NCI-H524 (cell line): Measurements from ENCODE around the gene ZNF385C.

Experiments used
- DNase-seq, 2 experiments: peaks; one replicate each; lab custom pipeline; 2025; lab: John Stamatoyannopoulos, UW

The ZNF385C gene

GRCh38 chr17:42107597-42108576 lies 9.6 kb upstream of the ZNF385C start:
- peak; percentile 90 to 96 for DNase-seq

DNA sequence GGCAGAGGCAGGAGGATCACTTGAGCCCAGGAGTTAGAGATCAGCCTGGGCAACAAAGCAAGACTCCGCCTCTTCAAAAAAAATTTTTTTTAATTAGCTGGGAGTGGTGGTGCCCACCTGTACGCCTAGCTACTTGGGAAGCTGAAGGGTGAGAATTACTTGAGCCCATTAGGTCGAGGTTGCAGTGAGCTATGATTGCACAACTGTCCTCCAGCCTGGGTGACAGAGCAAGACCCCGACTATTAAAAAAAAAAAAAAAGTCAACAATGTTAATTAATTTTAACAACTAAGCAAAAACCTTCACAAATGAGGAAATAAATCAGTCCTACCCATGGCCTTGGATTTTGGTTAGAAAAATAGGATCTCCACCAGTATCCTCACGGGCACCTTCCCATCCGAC lies 8.9 kb upstream of the ZNF385C start:
- no peak for DNase-seq

DNA sequence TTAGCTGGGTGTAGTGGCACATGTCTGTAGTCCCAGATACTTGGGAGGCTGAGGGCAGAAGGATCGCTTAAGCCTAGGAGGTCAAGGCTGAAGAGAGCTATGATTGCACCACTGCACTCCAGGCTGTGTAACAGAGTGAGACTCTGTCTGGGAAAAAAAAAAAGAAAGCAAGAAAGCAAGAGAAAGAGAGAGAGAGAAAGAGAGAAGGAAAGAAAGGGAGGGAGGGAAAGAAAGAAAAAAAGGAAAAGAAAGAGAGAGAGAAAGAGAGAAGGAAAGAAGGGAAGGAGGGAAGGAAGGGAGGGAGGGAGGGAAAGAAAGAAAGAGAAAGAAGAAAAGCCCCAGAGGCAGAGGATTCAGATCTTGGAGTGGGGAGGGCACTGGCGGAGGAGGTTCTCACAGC lies 7.7 kb upstream of the ZNF385C start:
- no peak for DNase-seq

GRCh38 chr17:42104264-42104663 lies 6.0 kb upstream of the ZNF385C start:
- no peak for DNase-seq

DNA sequence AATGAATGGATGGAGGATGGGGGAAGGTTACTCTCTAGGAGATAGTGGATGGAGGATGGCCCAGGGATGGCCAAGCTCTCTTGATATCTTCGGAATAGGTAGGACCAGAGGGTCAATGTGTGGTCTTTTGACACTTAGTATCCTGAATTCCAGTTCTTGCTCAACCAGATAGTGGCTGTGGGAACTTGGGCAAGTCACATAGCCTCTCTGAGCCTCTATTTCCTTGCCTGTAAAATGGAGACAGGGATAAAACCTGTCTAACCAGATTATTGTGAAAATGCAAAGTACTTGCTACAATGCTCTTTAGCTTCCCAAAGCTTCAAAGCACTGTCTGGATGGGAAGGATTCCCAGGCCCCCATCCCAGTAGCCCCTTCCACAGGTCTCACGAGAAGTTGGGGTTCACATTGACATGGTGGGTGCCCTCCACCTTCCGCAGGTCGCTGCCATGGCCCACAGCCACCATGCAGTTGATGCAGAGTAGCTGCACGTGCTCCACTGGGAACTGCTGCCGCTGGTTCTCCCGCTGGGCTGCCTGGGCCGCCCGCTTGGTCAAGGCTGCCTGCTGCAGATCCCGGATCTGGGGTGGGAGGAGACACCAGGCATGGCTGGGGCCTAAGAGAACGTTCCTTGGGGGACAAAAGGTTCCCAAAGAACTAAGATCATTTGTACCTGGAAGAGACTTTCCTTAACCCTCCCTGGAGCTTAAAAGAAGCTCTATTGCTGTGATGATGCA lies 5.1 kb upstream of the ZNF385C start:
- no peak for DNase-seq

GRCh38 chr17:42101513-42102292 lies 3.4 kb upstream of the ZNF385C start:
- DNase-seq: peak; percentile 18 to 61

GRCh38 chr17:42098730-42099399 lies 592 bp upstream of the ZNF385C start:
- DNase-seq: peak; percentile 71 to 89

DNA sequence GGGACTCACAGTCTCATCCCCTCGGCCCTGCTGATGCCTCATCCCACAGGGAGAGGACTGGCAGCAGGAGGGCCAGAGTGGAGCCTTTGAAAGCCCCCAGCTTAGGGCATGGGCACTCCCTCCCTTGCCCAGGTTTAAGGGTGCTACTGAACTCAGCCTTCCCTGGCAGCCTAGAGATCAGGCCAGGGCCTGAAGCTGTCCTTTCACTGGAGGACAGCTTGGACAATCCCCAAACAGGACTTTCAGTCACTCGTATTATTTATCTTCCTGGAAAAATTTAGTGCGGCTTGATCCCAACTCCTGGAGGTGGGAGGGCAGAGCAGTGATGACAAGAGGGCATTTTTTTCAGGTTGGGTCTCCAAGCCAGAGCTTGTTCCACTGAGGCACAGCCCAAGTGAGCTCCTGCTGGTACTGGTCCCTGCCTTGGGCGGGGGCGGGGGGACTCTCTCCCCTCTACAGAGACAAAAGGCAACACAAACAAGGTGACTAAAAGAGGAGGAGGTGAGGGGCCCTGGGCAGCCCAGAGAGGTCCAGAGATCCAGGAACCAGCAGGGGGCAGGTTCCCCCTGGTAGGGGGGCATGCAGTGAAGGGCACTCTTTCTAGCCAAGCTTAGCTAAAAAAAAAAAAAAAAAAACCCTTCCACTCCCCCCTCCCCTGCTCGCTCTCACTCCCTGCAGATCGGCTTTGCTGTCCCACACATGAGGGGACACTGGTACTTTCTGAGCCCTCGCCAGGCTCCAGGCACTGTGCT lies 1.7 kb downstream of the ZNF385C start:
- DNase-seq: no peak

GRCh38 chr17:42094375-42095069 lies 3.8 kb downstream of the ZNF385C start:
- DNase-seq: no peak

DNA sequence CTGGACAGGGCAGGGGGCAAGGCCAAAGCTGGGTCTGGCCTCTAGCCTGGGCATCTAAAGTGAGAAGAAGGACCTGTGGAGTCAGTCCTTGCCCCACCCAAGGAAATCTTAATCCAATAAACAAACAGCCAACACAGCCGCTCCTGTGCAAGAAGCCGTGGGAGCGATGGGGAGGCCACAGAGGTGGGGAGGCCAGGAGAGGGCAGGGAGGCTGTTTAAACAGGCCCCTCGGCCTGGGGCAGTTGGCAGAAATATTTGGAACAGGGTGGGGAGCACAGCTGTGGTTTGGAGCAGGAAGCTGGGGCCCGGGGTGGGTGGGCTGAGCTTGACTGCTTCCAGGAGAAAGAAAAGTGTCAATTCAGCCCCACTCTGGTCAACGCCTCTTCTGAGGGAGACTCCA lies 5.3 kb downstream of the ZNF385C start:
- no peak for DNase-seq

GRCh38 chr17:42090964-42091790 lies 7.1 kb downstream of the ZNF385C start:
- DNase-seq: no peak

GRCh38 chr17:42088736-42089135 lies 9.5 kb downstream of the ZNF385C start:
- no peak for DNase-seq

DNA sequence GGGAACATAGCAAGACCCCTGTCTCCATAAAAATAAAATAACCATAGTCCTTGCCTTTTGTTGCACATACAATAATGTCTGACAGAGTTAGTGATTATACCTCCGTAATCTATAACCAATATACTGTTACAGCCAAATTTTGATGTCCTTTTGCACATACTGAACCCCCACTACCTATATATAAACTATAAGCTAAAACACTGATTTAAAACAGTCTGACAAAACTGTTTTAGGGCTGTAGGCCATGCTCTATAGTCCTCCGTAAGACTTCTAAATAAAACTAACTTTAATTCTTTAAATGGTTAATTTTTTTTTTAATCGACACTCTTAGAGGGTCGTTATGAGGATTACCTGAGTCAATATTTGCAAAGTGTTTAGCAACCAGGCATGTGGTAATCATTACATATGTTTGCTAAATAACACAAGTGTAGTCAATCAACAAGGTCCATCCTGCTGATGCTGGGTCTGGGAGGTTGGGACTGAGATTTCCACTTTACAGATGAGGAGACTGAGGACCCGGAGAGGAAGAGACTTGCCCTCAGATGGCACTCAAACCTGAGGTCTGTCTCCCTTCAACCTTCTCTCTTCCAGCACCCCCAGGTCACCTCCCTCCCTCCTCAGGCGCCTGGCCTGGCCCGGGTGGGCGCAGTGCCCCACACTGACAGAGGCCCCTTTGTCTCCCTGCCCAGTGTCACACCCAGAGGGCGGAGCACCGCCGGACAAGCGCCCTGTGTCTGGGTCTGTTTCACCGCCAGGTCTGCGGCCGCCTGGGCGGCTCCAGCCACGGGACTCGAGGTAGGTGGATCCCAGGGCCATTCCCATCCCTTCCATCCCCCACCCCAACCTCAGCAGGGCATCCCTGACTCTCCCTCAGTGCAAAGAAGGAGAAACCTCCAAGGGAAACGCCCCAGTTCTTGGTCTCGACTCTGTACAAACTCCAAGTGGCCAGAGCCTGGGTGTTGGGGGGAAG lies 10.3 kb downstream of the ZNF385C start:
- no peak for DNase-seq

- no peak for DNase-seq
Measured at GRCh38 chr17:42087042-42087701, 11.1 kb downstream of the ZNF385C start.

DNA sequence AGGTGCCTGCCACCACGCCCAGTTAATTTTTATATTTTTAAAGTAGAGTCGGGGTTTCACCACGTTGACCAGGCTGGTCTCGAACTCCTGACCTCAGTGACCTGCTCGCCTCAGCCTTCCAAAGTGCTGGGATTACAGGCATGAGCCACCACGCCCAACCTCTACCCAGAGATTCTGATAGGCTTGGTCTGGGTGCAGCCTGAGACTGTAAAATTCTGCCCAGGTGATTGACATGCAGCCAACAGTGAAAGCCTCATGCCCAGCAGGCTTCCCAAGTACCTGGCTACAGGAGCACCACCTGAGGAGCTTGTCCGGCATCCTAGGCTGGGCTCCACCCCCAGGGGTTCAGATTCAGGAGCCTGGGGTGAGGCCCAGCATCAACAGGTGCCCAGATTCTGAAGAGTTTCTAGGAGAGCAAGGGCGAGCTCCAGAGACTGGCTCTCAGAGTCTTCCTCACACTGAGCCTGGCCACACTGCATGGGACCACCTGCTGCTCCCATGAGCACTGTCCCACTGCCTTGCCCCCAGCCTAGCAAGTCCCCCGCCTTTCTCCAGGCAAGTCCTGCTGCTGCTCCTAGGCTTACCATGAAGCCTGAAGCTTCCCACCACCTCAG lies 16.6 kb downstream of the ZNF385C start:
- no peak for DNase-seq

DNA sequence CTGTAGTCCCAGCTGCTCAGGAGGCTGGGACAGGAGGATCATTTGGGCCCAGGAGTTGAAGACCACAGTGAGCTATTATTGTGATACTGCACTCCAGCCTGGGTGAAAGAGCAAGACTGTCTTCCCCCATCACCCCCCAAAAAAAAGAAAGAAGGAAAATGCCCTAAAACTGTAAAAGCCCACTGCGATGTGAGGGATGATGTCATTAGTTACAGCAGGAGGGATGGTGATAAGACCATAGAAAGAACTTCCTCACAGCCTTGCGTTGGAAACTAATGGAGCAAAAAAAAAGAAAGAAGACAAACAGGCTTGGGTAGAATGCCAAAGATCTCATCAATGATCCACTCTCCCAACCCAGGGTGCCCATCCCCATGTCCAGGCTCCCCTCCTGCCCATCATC lies 18.7 kb downstream of the ZNF385C start:
- DNase-seq: no peak

- no peak for DNase-seq
Measured at GRCh38 chr17:42078396-42079043, 19.8 kb downstream of the ZNF385C start.
